GM10248 (cell line): ENCODE results near the gene ZDHHC11B.
"Not testable (repeated sequence)": the region's sequence is repeated elsewhere in the genome, so short reads cannot be mapped to it uniquely, and the experiment has no call there.

Experiments used
- CTCF ChIA-PET: fragments of 300-600 bp; sonication (Branson Sonifier 250); formaldehyde crosslinking; extraction: SDS; loops from one replicate; lab custom pipeline; 2021; ENCODE audit warnings: antibody characterized with exemption; lab: Yijun Ruan, JAX
- POLR2A ChIA-PET: fragments of 350-650 bp; sonication (Branson Sonifier 250); formaldehyde crosslinking; extraction: SDS; loops from one replicate; lab custom pipeline; 2020; ENCODE audit warnings: antibody characterized with exemption; lab: Yijun Ruan, JAX
- DNase-seq: peaks from one replicate; pipeline ENCODE4 v3.0.0; 2012; ENCODE audit errors: extremely low spot score
- CTCF ChIP-seq: IDR thresholded peaks from 2 replicates; pipeline ENCODE4 v1.5.1; 2012; ENCODE audit warnings: mild to moderate bottlenecking, low read depth; ENCODE audit errors: extremely low read depth, missing control alignments, control extremely low read depth

The ZDHHC11B gene

GRCh38 chr5:763998-764781 lies 20.3 kb downstream of the ZDHHC11B start:
- CTCF ChIA-PET: no interaction called here
- TF ChIP-seq CTCF: no peak
- no peak for DNase-seq
- POLR2A ChIA-PET: no interaction called here

GRCh38 chr5:763397-763796 lies 21.1 kb downstream of the ZDHHC11B start:
- TF ChIP-seq CTCF: no peak
- ChIA-PET CTCF (no interaction called here), POLR2A (no interaction called here)
- DNase-seq: no peak

- POLR2A ChIA-PET, DNase-seq, CTCF ChIA-PET: not testable (repeated sequence)
These were observed 21.5 kb downstream of the ZDHHC11B start for GRCh38 chr5:762996-763395.

DNA sequence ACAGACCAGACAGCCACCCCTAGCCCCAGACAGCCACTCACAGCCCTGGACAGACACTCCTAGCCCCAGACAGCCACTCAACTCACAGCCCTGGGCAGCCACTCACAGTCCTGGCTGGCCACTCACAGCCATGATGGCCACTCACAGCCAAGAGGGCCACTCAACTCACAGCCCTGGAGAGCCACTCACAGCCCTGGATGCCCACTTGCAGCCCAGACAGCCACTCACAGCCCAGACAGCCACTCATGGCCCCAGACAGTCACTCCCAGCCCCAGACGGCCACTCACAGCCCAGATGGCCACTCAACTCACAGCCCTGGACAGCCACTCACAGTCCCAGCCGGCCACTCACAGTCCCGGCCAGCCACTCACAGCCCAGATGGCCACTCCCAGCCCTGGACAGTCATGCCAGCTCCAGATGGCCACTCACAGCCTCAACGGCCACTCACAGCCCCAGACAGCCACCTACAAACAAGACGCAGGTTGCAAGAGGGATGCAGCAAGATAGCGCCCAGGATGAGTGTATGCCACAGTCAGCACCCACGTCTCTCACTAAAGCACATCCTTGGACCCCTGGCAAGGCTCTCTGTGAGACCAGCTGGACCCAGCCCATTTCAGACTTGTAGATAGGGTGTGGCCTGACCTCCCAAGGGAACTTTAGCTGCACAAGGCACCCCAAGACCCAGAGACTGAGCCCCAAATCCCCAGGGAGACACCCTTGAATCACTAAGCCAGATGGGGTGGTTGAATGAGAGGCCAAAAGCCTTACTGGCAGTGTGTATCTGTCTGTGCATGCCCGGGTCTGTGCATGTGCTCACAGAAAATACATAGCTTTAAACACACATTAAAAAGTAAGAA lies 22.4 kb downstream of the ZDHHC11B start:
- no peak for TF ChIP-seq CTCF
- ChIA-PET POLR2A (no interaction called here), CTCF (no interaction called here)
- DNase-seq: no peak

DNA sequence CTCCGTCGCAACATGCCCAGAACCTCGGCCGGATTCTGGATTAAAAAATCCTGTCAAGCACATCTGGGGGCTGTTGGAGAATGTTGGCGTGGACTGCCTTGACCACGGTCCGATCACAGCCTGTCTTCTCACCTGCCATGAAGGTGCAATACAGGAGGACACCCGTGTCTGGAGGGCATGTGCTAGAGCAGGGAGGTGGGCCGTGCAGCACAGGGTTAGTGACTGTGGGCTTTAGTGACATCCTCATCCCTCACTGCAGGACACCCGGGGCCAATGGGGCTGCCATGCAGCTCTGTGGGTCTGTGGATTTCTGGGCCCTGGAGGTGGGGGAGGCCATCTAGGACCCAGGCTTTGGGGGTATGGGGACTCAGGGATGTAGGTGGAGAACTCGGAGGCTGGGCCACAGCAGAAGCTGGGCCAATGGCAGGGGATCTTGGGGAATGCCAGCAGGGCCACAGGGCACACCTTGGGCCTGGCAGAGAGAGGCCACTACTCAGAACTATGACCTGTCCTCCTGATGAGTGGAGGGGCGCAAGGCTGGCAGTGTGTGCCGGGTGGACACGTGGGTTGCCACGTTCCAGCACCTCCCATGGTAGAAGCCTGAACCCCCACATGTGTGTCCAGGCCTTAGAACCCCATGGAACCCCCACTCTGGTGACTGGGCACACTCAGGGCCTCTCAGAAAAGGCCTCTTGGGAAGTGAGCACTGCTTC lies 23.3 kb downstream of the ZDHHC11B start:
- TF ChIP-seq CTCF: no peak
- no peak for DNase-seq
- ChIA-PET POLR2A (no interaction called here), CTCF (no interaction called here)

GRCh38 chr5:760363-761058 lies 24.0 kb downstream of the ZDHHC11B start:
- ChIA-PET POLR2A (no interaction called here), CTCF (no interaction called here)
- no peak for TF ChIP-seq CTCF
- no peak for DNase-seq
